HepG2 (cell line): Measurements from ENCODE around the gene MFAP2.

Source experiments
- CENPX ChIP-seq: sonication (generic); formaldehyde crosslinking; IDR thresholded peaks from 2 replicates; pipeline ENCODE4 v1.9.0; 2021; ENCODE audit warnings: mild to moderate bottlenecking, missing genetic modification reagents, moderate library complexity
- HOXA7 ChIP-seq: sonication (generic); formaldehyde crosslinking; IDR thresholded peaks from 2 replicates; pipeline ENCODE4 v1.8.1; 2022; ENCODE audit warnings: mild to moderate bottlenecking, missing genetic modification reagents, moderate library complexity
- KDM1A ChIP-seq: IDR thresholded peaks from 2 replicates; pipeline ENCODE4 v1.6.1; 2016; ENCODE audit warnings: missing compliant biosample characterization
- MXD4 ChIP-seq: IDR thresholded peaks from 2 replicates; pipeline ENCODE4 v1.6.1; 2016; ENCODE audit warnings: mild to moderate bottlenecking, missing biosample characterization, missing genetic modification reagents
- SRF ChIP-seq: IDR thresholded peaks from 2 replicates; pipeline ENCODE4 v1.6.1; 2011; ENCODE audit warnings: mild to moderate bottlenecking, low read depth, low read length, moderate library complexity
- ZNF510 ChIP-seq: sonication (generic); formaldehyde crosslinking; IDR thresholded peaks from 2 replicates; pipeline ENCODE4 v1.4.0; 2020; ENCODE audit warnings: low read depth, mild to moderate bottlenecking, missing genetic modification reagents
- ZNF792 ChIP-seq: IDR thresholded peaks from 2 replicates; pipeline ENCODE4 v1.6.1; 2016

GRCh38 chr1:16996845-16997244, 16.4 kb upstream of the MFAP2 start:
- no peak for TF ChIP-seq KDM1A (CRISPR knock-in tag)
- no peak for TF ChIP-seq CENPX (CRISPR knock-in tag)
- TF ChIP-seq ZNF510 = no peak
- TF ChIP-seq MXD4 = no peak
- no peak for TF ChIP-seq ZNF792 (CRISPR knock-in tag)
- no peak for TF ChIP-seq SRF
- no peak for TF ChIP-seq HOXA7 (CRISPR knock-in tag)
